K562 (cell line): Measurements from ENCODE around the gene GLTP. TPM values are rescaled to one million over a fixed set of nuclear protein-coding genes. Genes with fewer than 3 reads are reported as not detected.

Experiments used
- ATAC-seq: fragments of 200-7000 bp; cut with Tn5 transposase; 3 replicates; pipeline ENCODE4 v1.9.1; 2020; ENCODE audit warnings: moderate library complexity
- BruUV-seq: library from RNA; stranded (reverse); fragments of 400-500 nt; replicated peaks from 2 replicates; lab custom pipeline; 2021; lab: Mats Ljungman, UMichigan
- CTCF ChIA-PET: fragments of 300-600 bp; formaldehyde crosslinking; extraction: SDS; loops from one replicate; lab custom pipeline; 2021; ENCODE audit warnings: low intra/inter-chr PET ratio; lab: Yijun Ruan, JAX
- POLR2A ChIA-PET: fragments of 300-600, 350-650 bp; sonication (Branson Sonifier 250); formaldehyde crosslinking; extraction: SDS; loops from one replicate; lab custom pipeline; 2021; ENCODE audit warnings: antibody characterized with exemption, inconsistent platforms; lab: Yijun Ruan, JAX
- DNase-seq, 4 experiments: peaks; one replicate each; pipeline versions ENCODE4 v3.0.0 to v3.0.0-alpha.2; 2011 to 2018; ENCODE audit warnings: low spot score in 3 of 4, mixed read lengths in 3 of 4; ENCODE audit errors: extremely low read depth in 1 of 4
- FAIRE-seq: peaks from 2 replicates; lab custom pipeline; 2011; peaks lifted over from hg19 to GRCh38; lab: Jason Lieb, UNC
- H2AFZ ChIP-seq: 2 replicates; pipeline ENCODE4 v1.6.0; 2011; ENCODE audit warnings: low read depth, low read length, control low read depth, inconsistent platforms
- H3K27ac ChIP-seq: fragments of 200-600 bp; 3 replicates; pipeline ENCODE4 v1.8.0; 2011; ENCODE audit warnings: low read depth, mild to moderate bottlenecking, control low read depth, inconsistent platforms, low read length, moderate library complexity, mixed read lengths; ENCODE audit errors: extremely low read depth
- H3K27me3 ChIP-seq, 2 experiments: fragments of 300-600 bp in 1 of 2; 2 replicates in 1 of 2; 3 replicates in 1 of 2; pipeline versions ENCODE4 v1.6.0 to v1.8.0; 2011; ENCODE audit warnings: inconsistent platforms in 2 of 2, low read length in 2 of 2, mild to moderate bottlenecking in 1 of 2, mixed read lengths in 1 of 2, moderate library complexity in 1 of 2; ENCODE audit not compliant: control insufficient read depth in 2 of 2, insufficient read depth in 2 of 2
- H3K36me3 ChIP-seq: fragments of 300-600 bp; 3 replicates; pipeline ENCODE4 v1.8.0; 2011; ENCODE audit warnings: mild to moderate bottlenecking, low read length, inconsistent platforms; ENCODE audit not compliant: control insufficient read depth, insufficient read depth
- H3K4me1 ChIP-seq, 2 experiments: fragments of 200-600 bp in 1 of 2; replicated peaks in 1 of 2; 2 replicates in 1 of 2; 3 replicates in 1 of 2; pipeline versions ENCODE4 v1.5.1 to v1.8.0; 2011; ENCODE audit warnings: inconsistent platforms in 2 of 2, low read length in 2 of 2, mild to moderate bottlenecking in 1 of 2, mixed read lengths in 1 of 2, moderate library complexity in 1 of 2; ENCODE audit not compliant: control insufficient read depth in 2 of 2, insufficient read depth in 2 of 2
- H3K4me2 ChIP-seq: 2 replicates; pipeline ENCODE4 v1.6.1; 2011; ENCODE audit warnings: low read length, control low read depth, inconsistent platforms, mixed read lengths; ENCODE audit not compliant: insufficient read depth
- H3K4me3 ChIP-seq: fragments of 200-600 bp; sonication (generic), shearing (Covaris generic); 2 replicates; pipeline ENCODE4 v1.5.1; 2016; ENCODE audit warnings: control low read depth, inconsistent platforms
- H3K79me2 ChIP-seq: fragments of 200-600 bp; 3 replicates; pipeline ENCODE4 v1.8.0; 2011; ENCODE audit warnings: low read length, inconsistent platforms; ENCODE audit not compliant: control insufficient read depth, insufficient read depth
- H3K9ac ChIP-seq, 2 experiments: 2 replicates each; pipeline versions ENCODE4 v1.6.0 to v1.6.1; 2011; ENCODE audit warnings: low read depth in 2 of 2, low read length in 2 of 2, control low read depth in 1 of 2, inconsistent platforms in 1 of 2, mild to moderate bottlenecking in 1 of 2, mixed read lengths in 1 of 2; ENCODE audit not compliant: insufficient read depth in 1 of 2
- H3K9me1 ChIP-seq: one replicate; pipeline ENCODE4 v1.6.0; 2011; ENCODE audit warnings: inconsistent platforms, mild to moderate bottlenecking, low read length, moderate library complexity; ENCODE audit not compliant: control insufficient read depth, insufficient read depth
- H3K9me3 ChIP-seq: replicated peaks from 2 replicates; pipeline ENCODE4 v1.5.1; 2011; ENCODE audit warnings: low read depth, low read length, inconsistent platforms; ENCODE audit not compliant: control insufficient read depth, insufficient read depth
- H4K20me1 ChIP-seq: replicated peaks from 2 replicates; pipeline ENCODE4 v1.6.1; 2011; ENCODE audit warnings: low read length, inconsistent platforms, mixed read lengths; ENCODE audit not compliant: control insufficient read depth, insufficient read depth
- ARHGAP35 ChIP-seq: fragments of 450-650 bp; IDR thresholded peaks from 2 replicates; pipeline ENCODE4 v1.6.1; 2018; ENCODE audit not compliant: partially characterized antibody
- CBX8 ChIP-seq: fragments of 200-600 bp; sonication (generic); IDR thresholded peaks from 2 replicates; pipeline ENCODE4 v1.6.1; 2012; ENCODE audit warnings: borderline replicate concordance, mixed run types, low read depth, mild to moderate bottlenecking, moderate library complexity, mixed read lengths, low read length, control low read depth, inconsistent platforms; ENCODE audit not compliant: poor library complexity, severe bottlenecking; ENCODE audit errors: extremely low read depth
- CC2D1A ChIP-seq: fragments of 450-650 bp; IDR thresholded peaks from 2 replicates; pipeline ENCODE4 v1.6.1; 2017; ENCODE audit warnings: mild to moderate bottlenecking
- ETV5 ChIP-seq: sonication (generic); formaldehyde crosslinking; IDR thresholded peaks from 2 replicates; pipeline ENCODE4 v1.4.0; 2020; ENCODE audit warnings: low read depth, mild to moderate bottlenecking, missing genetic modification reagents
- HNRNPL ChIP-seq: fragments of 200-400 bp; formaldehyde crosslinking; IDR thresholded peaks from 2 replicates; pipeline ENCODE4 v1.6.1; 2017; ENCODE audit warnings: low read depth, mild to moderate bottlenecking, low read length
- MTA1 ChIP-seq: fragments of 450-650 bp; IDR thresholded peaks from 2 replicates; pipeline ENCODE4 v1.6.1; 2017; ENCODE audit warnings: borderline replicate concordance
- MTA3 ChIP-seq: fragments of 450-650 bp; formaldehyde crosslinking; IDR thresholded peaks from 2 replicates; pipeline ENCODE4 v1.6.1; 2017; ENCODE audit warnings: mild to moderate bottlenecking, borderline replicate concordance
- POLR2B ChIP-seq: fragments of 450-650 bp; IDR thresholded peaks from 2 replicates; pipeline ENCODE4 v1.6.1; 2018; ENCODE audit warnings: low read depth; ENCODE audit not compliant: partially characterized antibody
- RBM25 ChIP-seq: fragments of 200-400 bp; formaldehyde crosslinking; IDR thresholded peaks from 2 replicates; pipeline ENCODE4 v1.6.1; 2018; ENCODE audit warnings: low read length, low read depth, moderate library complexity; ENCODE audit not compliant: severe bottlenecking
- THRAP3 ChIP-seq: fragments of 450-650 bp; IDR thresholded peaks from 2 replicates; pipeline ENCODE4 v1.6.1; 2016; ENCODE audit warnings: mild to moderate bottlenecking, inconsistent platforms, borderline replicate concordance
- ZNF239 ChIP-seq: fragments of 250-450 bp; sonication (Bioruptor Pico); IDR thresholded peaks from 2 replicates; pipeline ENCODE4 v1.4.0; 2020; ENCODE audit warnings: mild to moderate bottlenecking
- ZNF311 ChIP-seq: fragments of 250-450 bp; sonication (Bioruptor Pico); IDR thresholded peaks from 2 replicates; pipeline ENCODE4 v1.4.0; 2020; ENCODE audit warnings: mild to moderate bottlenecking, moderate library complexity
- in situ Hi-C: fragments of 300-500 bp; cut with MboI; formaldehyde crosslinking; loops from 4 replicates; pipeline ENCODE4 v1.15.0; 2018; ENCODE audit warnings: inconsistent platforms, mixed read lengths
- intact Hi-C: fragments of 100-400 bp; cut with micrococcal nuclease; formaldehyde crosslinking; loops from 2 replicates; pipeline ENCODE4 v1.14.2; 2022
- polyA plus RNA-seq, 8 experiments: library from polyadenylated mRNA; depleted of rRNA in 4 of 8; stranded (reverse) in 5 of 8; unstranded in 3 of 8; fragments of >200 nt; fragmentation: Nextera tagmentation in 2 of 8; fragmentation: Illumina TruSeq in 1 of 8; extraction: Ambion mirVana in 2 of 8; extraction: Trizol in 1 of 8; gene quantifications; 2 replicates each; pipeline versions ENCODE4 v1.2.1 to v1.2.3, GENCODE V29; 2011 to 2014; ENCODE audit warnings: inconsistent platforms in 1 of 8, missing spikeins in 1 of 8
- total RNA-seq, 7 experiments: library from RNA; depleted of rRNA in 6 of 7; stranded (reverse); fragments of >200 nt in 6 of 7; fragmentation: Illumina TruSeq in 2 of 7; extraction: Trizol in 2 of 7; gene quantifications; 2 replicates each; pipeline versions ENCODE4 v1.2.1 to v1.2.3, GENCODE V29; 2011 to 2021; ENCODE audit warnings: low replicate concordance in 1 of 7
- TF ChIP-seq, protein P1 (sequence below): IDR thresholded peaks from 2 replicates; pipeline ENCODE4 v1.6.1; 2016; ENCODE audit warnings: missing genetic modification characterization, missing compliant biosample characterization
- TF ChIP-seq, protein P2 (sequence below): fragments of 450-650 bp; formaldehyde crosslinking; IDR thresholded peaks from 2 replicates; pipeline ENCODE4 v1.4.0; 2020; ENCODE audit warnings: mild to moderate bottlenecking, moderate library complexity
- TF ChIP-seq, protein P3 (sequence below): IDR thresholded peaks from 2 replicates; pipeline ENCODE4 v1.6.1; 2011; ENCODE audit warnings: borderline replicate concordance, low read depth, mild to moderate bottlenecking, moderate library complexity, low read length; ENCODE audit not compliant: insufficient read depth, poor library complexity, severe bottlenecking

GLTP gene
- total and polyA plus RNA-seq, 9 of the 15 experiments (the other 6 are each of a cell fraction or from before 2014, with no cell fraction given) = 4.4 to 8.3 (median 6.1) TPM

DNA sequence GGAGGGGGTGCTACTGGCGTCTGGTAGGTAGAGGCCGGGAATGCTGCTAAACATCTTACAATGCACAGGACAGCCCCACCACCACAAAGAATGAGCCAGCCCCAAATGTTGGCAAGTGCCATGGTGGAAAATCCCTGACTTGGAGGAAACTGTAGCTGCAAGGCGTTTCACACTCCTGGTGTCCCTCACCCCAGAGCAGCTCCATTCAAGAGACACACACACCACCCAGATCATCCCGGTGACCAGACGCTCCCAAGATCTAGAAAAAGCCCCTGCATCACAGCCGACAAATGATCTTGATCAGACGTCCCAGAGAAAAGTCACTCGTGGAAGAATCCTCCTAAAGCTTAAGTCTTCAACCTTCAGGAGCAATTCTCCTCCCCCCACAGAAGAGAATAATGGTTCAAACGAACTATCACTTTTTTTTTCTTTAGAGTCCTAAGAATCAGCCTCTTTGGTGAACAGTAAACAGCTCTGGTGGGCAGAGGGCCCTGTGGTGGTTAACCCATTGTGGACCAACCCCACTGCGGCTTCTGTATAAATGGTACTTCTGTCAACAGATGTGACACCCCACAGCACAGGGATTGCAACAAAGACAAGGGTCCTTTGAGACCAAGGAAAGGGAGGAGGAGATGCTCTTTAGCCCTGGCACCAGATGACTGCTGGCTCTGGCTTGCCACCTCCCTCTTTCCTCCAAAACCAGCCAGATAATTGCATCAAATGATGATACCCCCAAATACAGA, 2.7 kb downstream of the GLTP start (continued):
- TF ChIP-seq RBM25 (no peak), ETV5 (CRISPR knock-in tag) (no peak), HNRNPL (no peak), MTA3 (no peak), ZNF311 (CRISPR knock-in tag) (no peak), ZNF239 (no peak)
- TF ChIP-seq, all 486 proteins: peak for 0

DNA sequence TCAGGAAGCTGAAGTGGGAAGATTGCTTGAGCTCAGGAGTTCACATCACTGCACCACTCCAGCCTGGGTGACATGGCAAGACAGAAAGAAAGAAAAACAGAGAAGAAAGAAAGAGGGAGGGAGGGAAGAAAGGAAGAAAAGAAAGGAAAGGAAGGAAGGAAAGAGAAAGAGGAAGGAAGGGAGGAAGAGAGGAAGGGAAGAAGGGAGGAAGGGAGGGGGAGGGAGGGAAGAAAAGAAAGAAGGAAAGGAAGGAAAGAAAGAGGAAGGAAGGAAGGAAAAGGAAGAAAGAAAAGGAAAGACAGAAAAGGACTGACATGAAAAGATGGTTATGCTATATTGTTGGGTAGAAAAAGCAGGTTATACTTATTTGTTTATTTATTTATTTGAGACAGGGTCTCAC, 3.9 kb downstream of the GLTP start:
- H3K36me3 ChIP-seq = no peaks in the 10 kb centered on the region
- H3K9me3 ChIP-seq = no peaks in the 10 kb centered on the region
- H3K27ac ChIP-seq = no peak overlapping the region
- peaks cover 5 to 18% of the 10 kb centered on the region in 2 experiments; a peak in 4 of 5 replicates for H3K4me1 ChIP-seq
- ChIA-PET CTCF (no interaction called here), POLR2A (interaction anchor here (1.4 to 1.5 kb wide), 2 partner anchors 22 to 29 kb away, joined by 3 to 4 read pairs; no protein-coding TSS in a partner anchor)
- H3K4me2 ChIP-seq = no peak overlapping the region
- H3K79me2 ChIP-seq = no peaks in the 10 kb centered on the region
- FAIRE-seq (no peak), DNase-seq (no peak), ATAC-seq (no peak)
- no peak overlapping the region for H3K4me3 ChIP-seq
- H3K9me1 ChIP-seq = no peaks in the 10 kb centered on the region
- peaks cover 25 to 44% of the 10 kb centered on the region in 2 experiments for H3K27me3 ChIP-seq
- no peak overlapping the region for H2AFZ ChIP-seq
- in situ Hi-C loops (no loop called here), intact Hi-C loops (loop anchor here (5.0 kb wide), 1 partner anchor 69 kb away; no protein-coding TSS in a partner anchor)
- no TSS peak for BruUV-seq
- H3K9ac ChIP-seq = no peak overlapping the region
- no peaks in the 10 kb centered on the region; the same call in 1 of the 2 replicates for H4K20me1 ChIP-seq
- TF ChIP-seq THRAP3 = no peak
- TF ChIP-seq ARHGAP35 = peak; percentile 38
- TF ChIP-seq, protein P1, sequence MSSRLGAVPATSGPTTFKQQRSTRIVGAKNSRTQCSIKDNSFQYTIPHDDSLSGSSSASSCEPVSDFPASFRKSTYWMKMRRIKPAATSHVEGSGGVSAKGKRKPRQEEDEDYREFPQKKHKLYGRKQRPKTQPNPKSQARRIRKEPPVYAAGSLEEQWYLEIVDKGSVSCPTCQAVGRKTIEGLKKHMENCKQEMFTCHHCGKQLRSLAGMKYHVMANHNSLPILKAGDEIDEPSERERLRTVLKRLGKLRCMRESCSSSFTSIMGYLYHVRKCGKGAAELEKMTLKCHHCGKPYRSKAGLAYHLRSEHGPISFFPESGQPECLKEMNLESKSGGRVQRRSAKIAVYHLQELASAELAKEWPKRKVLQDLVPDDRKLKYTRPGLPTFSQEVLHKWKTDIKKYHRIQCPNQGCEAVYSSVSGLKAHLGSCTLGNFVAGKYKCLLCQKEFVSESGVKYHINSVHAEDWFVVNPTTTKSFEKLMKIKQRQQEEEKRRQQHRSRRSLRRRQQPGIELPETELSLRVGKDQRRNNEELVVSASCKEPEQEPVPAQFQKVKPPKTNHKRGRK (tag) = peak; percentile 93
- no peak for TF ChIP-seq CC2D1A
- no peak for TF ChIP-seq CBX8
- TF ChIP-seq POLR2B = no peak
- TF ChIP-seq, protein P2, sequence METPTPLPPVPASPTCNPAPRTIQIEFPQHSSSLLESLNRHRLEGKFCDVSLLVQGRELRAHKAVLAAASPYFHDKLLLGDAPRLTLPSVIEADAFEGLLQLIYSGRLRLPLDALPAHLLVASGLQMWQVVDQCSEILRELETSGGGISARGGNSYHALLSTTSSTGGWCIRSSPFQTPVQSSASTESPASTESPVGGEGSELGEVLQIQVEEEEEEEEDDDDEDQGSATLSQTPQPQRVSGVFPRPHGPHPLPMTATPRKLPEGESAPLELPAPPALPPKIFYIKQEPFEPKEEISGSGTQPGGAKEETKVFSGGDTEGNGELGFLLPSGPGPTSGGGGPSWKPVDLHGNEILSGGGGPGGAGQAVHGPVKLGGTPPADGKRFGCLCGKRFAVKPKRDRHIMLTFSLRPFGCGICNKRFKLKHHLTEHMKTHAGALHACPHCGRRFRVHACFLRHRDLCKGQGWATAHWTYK (CRISPR knock-in tag) = no peak
- TF ChIP-seq, protein P3, sequence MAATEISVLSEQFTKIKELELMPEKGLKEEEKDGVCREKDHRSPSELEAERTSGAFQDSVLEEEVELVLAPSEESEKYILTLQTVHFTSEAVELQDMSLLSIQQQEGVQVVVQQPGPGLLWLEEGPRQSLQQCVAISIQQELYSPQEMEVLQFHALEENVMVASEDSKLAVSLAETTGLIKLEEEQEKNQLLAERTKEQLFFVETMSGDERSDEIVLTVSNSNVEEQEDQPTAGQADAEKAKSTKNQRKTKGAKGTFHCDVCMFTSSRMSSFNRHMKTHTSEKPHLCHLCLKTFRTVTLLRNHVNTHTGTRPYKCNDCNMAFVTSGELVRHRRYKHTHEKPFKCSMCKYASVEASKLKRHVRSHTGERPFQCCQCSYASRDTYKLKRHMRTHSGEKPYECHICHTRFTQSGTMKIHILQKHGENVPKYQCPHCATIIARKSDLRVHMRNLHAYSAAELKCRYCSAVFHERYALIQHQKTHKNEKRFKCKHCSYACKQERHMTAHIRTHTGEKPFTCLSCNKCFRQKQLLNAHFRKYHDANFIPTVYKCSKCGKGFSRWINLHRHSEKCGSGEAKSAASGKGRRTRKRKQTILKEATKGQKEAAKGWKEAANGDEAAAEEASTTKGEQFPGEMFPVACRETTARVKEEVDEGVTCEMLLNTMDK = no peak
- peak; percentile 31; the same call in 1 of the 2 replicates for TF ChIP-seq MTA1
